DND-41 (cell line): ENCODE data around the gene CLCA4.

Experiments used
- ATAC-seq: fragments of 200-7000 bp; cut with Tn5 transposase; 3 replicates; pipeline ENCODE4 v1.9.1; 2021; ENCODE audit warnings: low read depth; ENCODE audit not compliant: insufficient read depth
- DNase-seq: peaks from one replicate; pipeline ENCODE4 v3.0.0-alpha.2; 2020
- H2AFZ ChIP-seq: 2 replicates; pipeline ENCODE4 v1.6.0; 2012; ENCODE audit warnings: low read depth, low read length
- H3K27ac ChIP-seq: 2 replicates; pipeline ENCODE4 v1.5.1; 2012; ENCODE audit warnings: low read length, inconsistent platforms
- H3K27me3 ChIP-seq: fragments of 200-600 bp; sonication (generic); 2 replicates; pipeline ENCODE4 v1.6.0; 2012; ENCODE audit warnings: low read length, mild to moderate bottlenecking, inconsistent platforms; ENCODE audit not compliant: insufficient read depth, poor library complexity
- H3K36me3 ChIP-seq: 2 replicates; pipeline ENCODE4 v1.5.1; 2012; ENCODE audit warnings: low read length, inconsistent platforms; ENCODE audit not compliant: insufficient read depth
- H3K4me1 ChIP-seq: 2 replicates; pipeline ENCODE4 v1.5.1; 2012; ENCODE audit warnings: mild to moderate bottlenecking, low read length; ENCODE audit not compliant: insufficient read depth
- H3K4me2 ChIP-seq: 2 replicates; pipeline ENCODE4 v1.6.0; 2012; ENCODE audit warnings: mild to moderate bottlenecking, moderate library complexity, low read length, inconsistent platforms; ENCODE audit not compliant: insufficient read depth
- H3K4me3 ChIP-seq, 2 experiments: fragments of 200-600 bp in 1 of 2; shearing (Covaris generic) in 1 of 2; 2 replicates each; pipeline ENCODE4 v1.5.1; 2012 to 2016; ENCODE audit warnings: inconsistent platforms in 2 of 2, low read length in 2 of 2, mild to moderate bottlenecking in 2 of 2, low read depth in 1 of 2, moderate library complexity in 1 of 2
- H3K79me2 ChIP-seq: 2 replicates; pipeline ENCODE4 v1.6.0; 2012; ENCODE audit warnings: low read length, inconsistent platforms; ENCODE audit not compliant: insufficient read depth
- H3K9ac ChIP-seq: 2 replicates; pipeline ENCODE4 v1.6.0; 2012; ENCODE audit warnings: low read depth, mild to moderate bottlenecking, inconsistent platforms, low read length, moderate library complexity
- H3K9me3 ChIP-seq: 2 replicates; pipeline ENCODE4 v1.5.1; 2012; ENCODE audit warnings: low read length, moderate library complexity, mild to moderate bottlenecking, inconsistent platforms; ENCODE audit not compliant: insufficient read depth, severe bottlenecking
- H4K20me1 ChIP-seq: 2 replicates; pipeline ENCODE4 v1.6.0; 2012; ENCODE audit warnings: low read length; ENCODE audit not compliant: insufficient read depth
- EZH2 ChIP-seq: IDR thresholded peaks from 3 replicates; pipeline ENCODE4 v1.6.1; 2012; ENCODE audit warnings: borderline replicate concordance, low read depth, mild to moderate bottlenecking, moderate library complexity, low read length, inconsistent platforms; ENCODE audit not compliant: severe bottlenecking
- TF ChIP-seq, protein P1 (sequence below): IDR thresholded peaks from 2 replicates; pipeline ENCODE4 v1.5.1; 2012; ENCODE audit warnings: borderline replicate concordance, low read length, moderate library complexity, mild to moderate bottlenecking; ENCODE audit not compliant: poor library complexity, severe bottlenecking; ENCODE audit errors: extremely low read depth

CLCA4 gene

GRCh38 chr1:86530211-86530845 lies 16.6 kb upstream of the CLCA4 start:
- no peaks in the 10 kb centered on the region for H3K27me3 ChIP-seq
- DNase-seq (no peak), ATAC-seq (no peak)
- H3K4me1 ChIP-seq = no peaks in the 10 kb centered on the region
- no peaks in the 10 kb centered on the region for H3K9me3 ChIP-seq
- H3K4me3 ChIP-seq = no peak overlapping the region
- H3K9ac ChIP-seq = no peak overlapping the region
- TF ChIP-seq, protein P1, sequence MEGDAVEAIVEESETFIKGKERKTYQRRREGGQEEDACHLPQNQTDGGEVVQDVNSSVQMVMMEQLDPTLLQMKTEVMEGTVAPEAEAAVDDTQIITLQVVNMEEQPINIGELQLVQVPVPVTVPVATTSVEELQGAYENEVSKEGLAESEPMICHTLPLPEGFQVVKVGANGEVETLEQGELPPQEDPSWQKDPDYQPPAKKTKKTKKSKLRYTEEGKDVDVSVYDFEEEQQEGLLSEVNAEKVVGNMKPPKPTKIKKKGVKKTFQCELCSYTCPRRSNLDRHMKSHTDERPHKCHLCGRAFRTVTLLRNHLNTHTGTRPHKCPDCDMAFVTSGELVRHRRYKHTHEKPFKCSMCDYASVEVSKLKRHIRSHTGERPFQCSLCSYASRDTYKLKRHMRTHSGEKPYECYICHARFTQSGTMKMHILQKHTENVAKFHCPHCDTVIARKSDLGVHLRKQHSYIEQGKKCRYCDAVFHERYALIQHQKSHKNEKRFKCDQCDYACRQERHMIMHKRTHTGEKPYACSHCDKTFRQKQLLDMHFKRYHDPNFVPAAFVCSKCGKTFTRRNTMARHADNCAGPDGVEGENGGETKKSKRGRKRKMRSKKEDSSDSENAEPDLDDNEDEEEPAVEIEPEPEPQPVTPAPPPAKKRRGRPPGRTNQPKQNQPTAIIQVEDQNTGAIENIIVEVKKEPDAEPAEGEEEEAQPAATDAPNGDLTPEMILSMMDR = no peak
- no peak for TF ChIP-seq EZH2
- no peaks in the 10 kb centered on the region for H3K36me3 ChIP-seq
- H3K4me2 ChIP-seq = no peak overlapping the region
- no peak overlapping the region for H3K27ac ChIP-seq
- H3K79me2 ChIP-seq = no peaks in the 10 kb centered on the region
- no peak overlapping the region for H2AFZ ChIP-seq
- H4K20me1 ChIP-seq = no peaks in the 10 kb centered on the region

DNA sequence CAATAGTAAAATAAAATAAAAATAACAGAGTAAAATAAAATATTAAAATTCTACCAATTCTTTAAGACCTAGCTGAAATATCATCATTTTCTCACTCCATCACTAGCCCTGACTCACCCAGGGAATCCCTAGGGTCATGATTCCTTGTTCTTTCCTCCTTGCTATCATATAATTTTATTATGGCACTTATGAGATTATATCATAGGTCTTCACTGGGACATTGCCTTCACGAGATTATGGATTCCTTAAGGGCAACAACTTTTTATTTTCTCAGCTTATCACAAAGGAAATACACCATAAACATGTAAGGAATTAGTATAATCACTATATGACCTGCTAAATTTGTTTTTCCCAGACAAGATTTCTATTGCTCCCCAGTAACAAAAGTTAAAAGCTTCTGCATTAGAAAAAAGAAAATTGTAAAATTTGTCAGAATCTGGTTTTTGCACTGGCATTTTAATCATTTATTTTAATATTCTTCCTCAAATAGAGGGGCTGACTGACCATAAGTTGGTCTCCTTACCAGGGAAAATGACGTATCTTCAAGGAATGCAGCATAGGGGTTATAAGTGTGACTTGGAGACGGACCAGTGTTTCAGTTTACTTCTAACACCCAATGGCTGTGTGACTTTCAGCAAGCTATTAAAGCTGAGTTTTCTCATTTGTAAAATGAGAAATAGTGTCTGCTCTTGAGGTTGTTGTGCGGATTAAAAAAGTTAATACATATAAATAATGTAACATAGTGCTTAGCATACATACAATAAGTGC lies 8.8 kb upstream of the CLCA4 start:
- no peak for ATAC-seq
- H3K4me2 ChIP-seq = no peak overlapping the region
- H4K20me1 ChIP-seq = no peaks in the 10 kb centered on the region

DNA sequence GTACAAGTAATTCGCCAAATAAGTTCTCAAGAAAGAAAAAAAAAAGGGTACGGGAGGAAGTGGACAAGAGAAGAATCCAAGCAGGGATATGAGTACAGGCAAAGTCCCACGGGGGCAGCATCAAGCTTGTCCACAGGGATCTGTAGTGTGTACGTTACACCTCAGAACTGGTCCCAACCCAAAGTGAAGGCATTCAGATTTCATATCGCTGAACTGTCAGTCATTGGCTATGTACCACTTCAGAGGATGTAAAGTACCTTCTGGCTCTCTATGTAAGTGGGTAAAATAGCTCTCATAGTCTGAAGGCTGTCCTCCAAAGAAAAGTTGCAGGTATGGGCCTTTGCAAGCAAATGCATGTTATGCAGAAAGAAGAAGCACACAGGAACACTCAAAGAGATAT lies 8.1 kb upstream of the CLCA4 start:
- H3K27ac ChIP-seq = no peak overlapping the region
- H2AFZ ChIP-seq = no peak overlapping the region
- no peak overlapping the region for H3K9ac ChIP-seq
- no peaks in the 10 kb centered on the region for H4K20me1 ChIP-seq
- H3K79me2 ChIP-seq = no peaks in the 10 kb centered on the region
- no peaks in the 10 kb centered on the region for H3K36me3 ChIP-seq
- H3K9me3 ChIP-seq = no peaks in the 10 kb centered on the region
- H3K27me3 ChIP-seq = no peaks in the 10 kb centered on the region
- H3K4me1 ChIP-seq = no peaks in the 10 kb centered on the region
- no peak overlapping the region for H3K4me2 ChIP-seq
- ATAC-seq (no peak), DNase-seq (no peak)
- TF ChIP-seq, protein P1 = no peak
- no peak for TF ChIP-seq EZH2
- no peak overlapping the region for H3K4me3 ChIP-seq

More for the DNA sequence above, 8.8 kb upstream of the CLCA4 start:
- H2AFZ ChIP-seq = no peak overlapping the region
- H3K79me2 ChIP-seq = no peaks in the 10 kb centered on the region
- no peaks in the 10 kb centered on the region for H3K36me3 ChIP-seq
- H3K27ac ChIP-seq = no peak overlapping the region
- H3K4me1 ChIP-seq = no peaks in the 10 kb centered on the region
- DNase-seq = no peak
- no peaks in the 10 kb centered on the region for H3K27me3 ChIP-seq
- H3K4me3 ChIP-seq = no peak overlapping the region
- H3K9ac ChIP-seq = no peak overlapping the region
- TF ChIP-seq EZH2 = no peak
- TF ChIP-seq, protein P1 = no peak
- no peaks in the 10 kb centered on the region for H3K9me3 ChIP-seq
